Chondrocyte (in vitro differentiated cells): ENCODE results near the gene CCT3. TPM values are rescaled to one million over a fixed set of nuclear protein-coding genes. Genes with fewer than 3 reads are reported as not detected.

Source experiments
- DNase-seq: peaks from one replicate; pipeline ENCODE4 v3.0.0; 2021; ENCODE audit warnings: mixed read lengths, low spot score
- H3K27ac Mint-ChIP-seq: one replicate; pipeline ENCODE4 v1.8.0; 2021; ENCODE audit warnings: mild to moderate bottlenecking, moderate library complexity, mixed read lengths; ENCODE audit not compliant: unreplicated experiment
- H3K27me3 Mint-ChIP-seq: 2 replicates; pipeline ENCODE4 v1.8.0; 2021; ENCODE audit warnings: low read depth, mixed read lengths
- H3K36me3 Mint-ChIP-seq: 2 replicates; pipeline ENCODE4 v1.8.0; 2021; ENCODE audit warnings: low read depth, mixed read lengths
- H3K4me1 Mint-ChIP-seq: 2 replicates; pipeline ENCODE4 v1.8.0; 2021; ENCODE audit warnings: low read depth, mild to moderate bottlenecking, mixed read lengths
- H3K4me3 Mint-ChIP-seq: one replicate; pipeline ENCODE4 v1.8.0; 2021; ENCODE audit warnings: mild to moderate bottlenecking, moderate library complexity, mixed read lengths; ENCODE audit not compliant: unreplicated experiment
- H3K9me3 Mint-ChIP-seq: 2 replicates; pipeline ENCODE4 v1.8.0; 2021; ENCODE audit warnings: low read depth, mixed read lengths
- total RNA-seq: library from RNA; stranded (reverse); gene quantifications from 3 replicates; pipeline ENCODE4 v1.2.1, GENCODE V29; 2021
- TF ChIP-seq, protein P1 (sequence below): fragments of 200-600 bp; sonication (generic); IDR thresholded peaks from 2 replicates; pipeline ENCODE4 v1.5.0; 2021; ENCODE audit warnings: antibody characterized with exemption, mild to moderate bottlenecking, moderate library complexity

The CCT3 gene
- total RNA-seq, 1 donor from 2014 or later: 161 TPM

DNA sequence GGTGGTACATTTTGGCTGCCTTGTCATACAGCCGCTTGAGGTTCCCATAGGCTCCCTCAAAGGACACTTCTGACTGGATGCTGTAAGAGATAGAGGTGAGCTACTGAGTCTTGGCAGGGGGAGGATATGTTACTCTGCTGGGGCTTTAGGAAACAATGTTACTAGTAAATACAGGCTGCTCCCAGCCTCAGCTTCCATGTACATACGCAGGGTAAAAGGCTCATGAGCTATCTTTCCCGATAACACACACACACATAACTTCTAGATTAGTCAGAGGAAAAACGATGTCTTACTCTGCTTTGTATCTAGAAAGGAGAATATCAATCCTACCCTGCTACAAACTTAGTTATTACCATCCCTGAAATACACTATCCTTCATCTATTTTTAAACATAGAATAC lies 69.8 kb downstream of the CCT3 start:
- H3K4me1 Mint-ChIP-seq: peaks cover 5% of the 10 kb centered on the region
- no peaks in the 10 kb centered on the region for H3K9me3 Mint-ChIP-seq
- peak overlapping the region; percentile 1 for H3K27ac Mint-ChIP-seq
- no peak for DNase-seq
- no peaks in the 10 kb centered on the region for H3K27me3 Mint-ChIP-seq
- peaks cover 58% of the 10 kb centered on the region for H3K36me3 Mint-ChIP-seq
- H3K4me3 Mint-ChIP-seq: no peak overlapping the region
- TF ChIP-seq, protein P1, sequence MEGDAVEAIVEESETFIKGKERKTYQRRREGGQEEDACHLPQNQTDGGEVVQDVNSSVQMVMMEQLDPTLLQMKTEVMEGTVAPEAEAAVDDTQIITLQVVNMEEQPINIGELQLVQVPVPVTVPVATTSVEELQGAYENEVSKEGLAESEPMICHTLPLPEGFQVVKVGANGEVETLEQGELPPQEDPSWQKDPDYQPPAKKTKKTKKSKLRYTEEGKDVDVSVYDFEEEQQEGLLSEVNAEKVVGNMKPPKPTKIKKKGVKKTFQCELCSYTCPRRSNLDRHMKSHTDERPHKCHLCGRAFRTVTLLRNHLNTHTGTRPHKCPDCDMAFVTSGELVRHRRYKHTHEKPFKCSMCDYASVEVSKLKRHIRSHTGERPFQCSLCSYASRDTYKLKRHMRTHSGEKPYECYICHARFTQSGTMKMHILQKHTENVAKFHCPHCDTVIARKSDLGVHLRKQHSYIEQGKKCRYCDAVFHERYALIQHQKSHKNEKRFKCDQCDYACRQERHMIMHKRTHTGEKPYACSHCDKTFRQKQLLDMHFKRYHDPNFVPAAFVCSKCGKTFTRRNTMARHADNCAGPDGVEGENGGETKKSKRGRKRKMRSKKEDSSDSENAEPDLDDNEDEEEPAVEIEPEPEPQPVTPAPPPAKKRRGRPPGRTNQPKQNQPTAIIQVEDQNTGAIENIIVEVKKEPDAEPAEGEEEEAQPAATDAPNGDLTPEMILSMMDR: no peak

DNA sequence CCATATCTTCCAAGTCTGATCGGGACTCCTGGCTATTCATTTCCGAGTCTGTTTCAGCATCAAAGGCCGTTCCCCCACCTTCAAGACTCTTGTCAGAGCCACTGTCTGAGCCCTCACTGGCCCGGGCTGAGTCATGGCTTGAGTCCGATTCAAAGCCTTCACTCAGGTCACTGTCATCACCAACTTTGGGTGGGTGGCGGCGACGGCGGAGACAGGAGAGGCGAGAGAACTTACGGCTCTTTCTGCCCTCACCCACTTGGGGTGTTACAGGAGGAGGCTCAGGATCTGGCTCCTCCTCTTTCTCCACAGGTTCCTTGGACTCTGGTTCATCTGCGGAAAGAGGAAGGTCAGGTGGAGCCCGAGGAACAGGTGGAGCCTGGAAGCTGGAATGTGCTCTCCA lies 72.0 kb downstream of the CCT3 start:
- Mint-ChIP-seq H3K4me1 (peaks cover 14% of the 10 kb centered on the region), H3K36me3 (peaks cover 59% of the 10 kb centered on the region), H3K27ac (no peak overlapping the region), H3K27me3 (no peaks in the 10 kb centered on the region), H3K9me3 (no peaks in the 10 kb centered on the region), H3K4me3 (no peak overlapping the region)
- no peak for DNase-seq
- TF ChIP-seq, protein P1: no peak

DNA sequence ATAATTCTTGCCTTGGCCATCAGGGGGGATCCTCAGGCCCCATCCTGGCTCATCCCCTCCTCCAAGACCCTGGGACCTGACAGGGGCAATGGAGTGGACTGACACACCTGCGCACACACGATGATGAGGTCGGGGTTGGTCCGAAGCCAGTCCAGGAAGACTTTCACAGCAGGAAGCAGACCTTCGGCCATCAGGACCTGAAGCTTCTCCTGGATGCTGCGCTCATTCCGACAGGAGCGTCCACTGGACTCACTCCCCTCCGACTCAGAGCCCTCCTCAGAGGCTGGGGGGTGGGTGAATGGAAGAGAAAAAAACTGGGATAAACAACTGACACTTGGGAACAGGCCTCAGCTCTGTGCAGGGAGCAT lies 74.8 kb downstream of the CCT3 start:
- peak; percentile 78 for DNase-seq
- Mint-ChIP-seq H3K27ac (no peak overlapping the region), H3K4me3 (no peak overlapping the region), H3K36me3 (peaks cover 66% of the 10 kb centered on the region), H3K9me3 (no peaks in the 10 kb centered on the region), H3K4me1 (peaks cover 14% of the 10 kb centered on the region), H3K27me3 (no peaks in the 10 kb centered on the region)
- TF ChIP-seq, protein P1: no peak

DNA sequence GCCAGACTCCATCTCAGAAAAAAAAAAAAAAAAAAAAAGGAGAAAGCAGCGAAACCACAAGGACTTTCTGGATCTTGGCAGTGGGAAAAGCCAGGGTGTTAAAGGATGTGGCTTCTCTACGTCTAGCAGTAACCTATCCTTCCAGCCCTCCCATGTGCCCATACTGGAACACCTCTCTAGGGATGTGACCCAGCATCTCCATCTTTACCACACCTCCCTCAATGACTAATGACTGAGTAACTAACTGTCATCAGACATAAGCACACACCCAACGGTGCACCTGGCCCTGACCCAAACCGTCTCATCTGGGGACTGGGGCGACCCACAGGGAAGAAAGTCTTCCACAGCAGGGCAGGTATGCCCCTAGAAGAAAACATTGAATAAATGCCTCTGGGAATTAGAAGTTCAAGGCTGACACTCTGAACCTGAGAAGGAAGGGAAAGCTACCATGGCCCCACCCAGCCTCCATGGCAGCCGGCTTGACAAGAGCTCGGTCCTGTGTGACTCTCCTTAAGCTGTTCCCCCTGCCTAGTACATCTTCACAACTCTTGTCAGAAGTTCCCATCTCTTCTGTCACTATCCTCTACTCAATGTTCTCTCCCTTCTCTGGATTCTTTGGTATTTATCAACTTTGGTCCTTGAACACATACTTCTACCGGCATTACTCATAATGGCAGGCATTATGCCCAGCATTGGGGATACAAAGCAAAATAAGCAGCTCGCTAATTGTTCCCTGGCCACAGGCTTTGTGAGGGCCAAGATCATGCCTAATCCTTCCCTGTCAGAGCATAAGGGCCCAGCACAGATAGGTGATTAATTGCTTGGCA lies 75.4 kb downstream of the CCT3 start:
- Mint-ChIP-seq H3K27me3 (no peaks in the 10 kb centered on the region), H3K4me3 (no peak overlapping the region), H3K36me3 (peaks cover 64% of the 10 kb centered on the region), H3K4me1 (peaks cover 14% of the 10 kb centered on the region), H3K9me3 (no peaks in the 10 kb centered on the region), H3K27ac (peak overlapping the region; percentile 58)
- TF ChIP-seq, protein P1: no peak
- DNase-seq: peak; percentile 27

DNA sequence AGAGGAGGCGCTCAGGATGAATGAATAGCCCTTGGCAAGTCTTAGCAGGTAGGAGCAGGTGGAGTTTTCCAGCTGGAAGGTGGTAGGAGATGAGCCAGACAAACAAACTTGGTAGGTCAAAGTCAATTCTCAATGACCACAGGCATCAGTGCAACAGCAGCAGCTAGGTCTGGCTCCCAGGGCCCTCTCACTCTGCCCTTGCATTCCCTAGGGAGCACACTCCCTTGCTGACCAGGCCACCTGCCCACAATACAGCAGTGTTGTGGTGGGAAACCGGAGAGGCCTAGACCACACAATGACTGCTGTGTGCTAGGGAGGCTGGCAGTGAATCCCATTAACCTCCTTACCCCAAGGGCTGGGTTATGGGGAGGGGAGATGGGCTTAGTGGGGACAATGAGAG lies 77.2 kb downstream of the CCT3 start:
- peaks cover 55% of the 10 kb centered on the region for H3K36me3 Mint-ChIP-seq
- DNase-seq: peak; percentile 34
- TF ChIP-seq, protein P1: no peak
- peaks cover 14% of the 10 kb centered on the region for H3K4me1 Mint-ChIP-seq
- peak overlapping the region; percentile 45 for H3K27ac Mint-ChIP-seq
- no peak overlapping the region for H3K4me3 Mint-ChIP-seq
- no peaks in the 10 kb centered on the region for H3K9me3 Mint-ChIP-seq
- H3K27me3 Mint-ChIP-seq: no peaks in the 10 kb centered on the region
